Activated CD8-positive, alpha-beta memory T cell treated with anti-CD3 and anti-CD28 coated beads, Interleukin-2, amount 50 U/mL, for 1 hour (primary cell): ENCODE measurements around the gene PLD4.

ENCODE experiments used
- DNase-seq: peaks from one replicate; pipeline ENCODE4 v3.0.0-alpha.2; 2020; ENCODE audit errors: extremely low read depth

Gene PLD4

GRCh38 chr14:104929268-104930230, 4.9 kb downstream of the PLD4 start:
- DNase-seq = no peak

GRCh38 chr14:104930526-104931303, 6.0 kb downstream of the PLD4 start:
- DNase-seq = no peak

- DNase-seq = no peak
Measured at GRCh38 chr14:104931304-104931770, 6.7 kb downstream of the PLD4 start.

GRCh38 chr14:104931771-104932675, 7.3 kb downstream of the PLD4 start:
- DNase-seq = no peak

DNA sequence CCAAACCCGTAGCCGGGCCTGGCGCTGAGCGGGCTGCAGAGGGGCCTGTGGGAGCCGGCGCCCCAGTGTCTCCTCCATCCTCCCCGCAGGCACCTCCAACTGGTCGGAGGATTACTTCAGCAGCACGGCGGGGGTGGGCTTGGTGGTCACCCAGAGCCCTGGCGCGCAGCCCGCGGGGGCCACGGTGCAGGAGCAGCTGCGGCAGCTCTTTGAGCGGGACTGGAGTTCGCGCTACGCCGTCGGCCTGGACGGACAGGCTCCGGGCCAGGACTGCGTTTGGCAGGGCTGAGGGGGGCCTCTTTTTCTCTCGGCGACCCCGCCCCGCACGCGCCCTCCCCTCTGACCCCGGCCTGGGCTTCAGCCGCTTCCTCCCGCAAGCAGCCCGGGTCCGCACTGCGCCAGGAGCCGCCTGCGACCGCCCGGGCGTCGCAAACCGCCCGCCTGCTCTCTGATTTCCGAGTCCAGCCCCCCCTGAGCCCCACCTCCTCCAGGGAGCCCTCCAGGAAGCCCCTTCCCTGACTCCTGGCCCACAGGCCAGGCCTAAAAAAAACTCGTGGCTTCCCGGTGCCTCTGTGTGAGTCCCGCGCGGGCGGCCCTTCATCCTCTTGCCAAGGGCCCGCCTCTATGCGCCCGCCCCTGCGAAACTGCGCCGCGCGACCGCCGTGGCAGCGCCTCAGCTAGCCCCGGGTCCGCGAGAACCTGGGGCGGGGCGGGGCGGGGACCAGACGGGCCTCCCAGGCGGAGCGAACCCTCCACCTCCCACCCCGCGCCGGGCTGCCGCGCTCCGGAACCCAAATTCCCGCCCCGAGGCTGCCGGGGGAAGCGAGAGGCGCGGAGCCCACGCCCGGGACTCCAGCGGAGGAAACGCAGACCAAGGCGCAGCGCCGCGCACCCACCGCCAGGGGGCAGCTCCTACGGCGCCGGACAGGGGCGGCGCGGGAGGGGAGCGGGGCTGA, 8.3 kb downstream of the PLD4 start:
- DNase-seq = peak; percentile 39

DNA sequence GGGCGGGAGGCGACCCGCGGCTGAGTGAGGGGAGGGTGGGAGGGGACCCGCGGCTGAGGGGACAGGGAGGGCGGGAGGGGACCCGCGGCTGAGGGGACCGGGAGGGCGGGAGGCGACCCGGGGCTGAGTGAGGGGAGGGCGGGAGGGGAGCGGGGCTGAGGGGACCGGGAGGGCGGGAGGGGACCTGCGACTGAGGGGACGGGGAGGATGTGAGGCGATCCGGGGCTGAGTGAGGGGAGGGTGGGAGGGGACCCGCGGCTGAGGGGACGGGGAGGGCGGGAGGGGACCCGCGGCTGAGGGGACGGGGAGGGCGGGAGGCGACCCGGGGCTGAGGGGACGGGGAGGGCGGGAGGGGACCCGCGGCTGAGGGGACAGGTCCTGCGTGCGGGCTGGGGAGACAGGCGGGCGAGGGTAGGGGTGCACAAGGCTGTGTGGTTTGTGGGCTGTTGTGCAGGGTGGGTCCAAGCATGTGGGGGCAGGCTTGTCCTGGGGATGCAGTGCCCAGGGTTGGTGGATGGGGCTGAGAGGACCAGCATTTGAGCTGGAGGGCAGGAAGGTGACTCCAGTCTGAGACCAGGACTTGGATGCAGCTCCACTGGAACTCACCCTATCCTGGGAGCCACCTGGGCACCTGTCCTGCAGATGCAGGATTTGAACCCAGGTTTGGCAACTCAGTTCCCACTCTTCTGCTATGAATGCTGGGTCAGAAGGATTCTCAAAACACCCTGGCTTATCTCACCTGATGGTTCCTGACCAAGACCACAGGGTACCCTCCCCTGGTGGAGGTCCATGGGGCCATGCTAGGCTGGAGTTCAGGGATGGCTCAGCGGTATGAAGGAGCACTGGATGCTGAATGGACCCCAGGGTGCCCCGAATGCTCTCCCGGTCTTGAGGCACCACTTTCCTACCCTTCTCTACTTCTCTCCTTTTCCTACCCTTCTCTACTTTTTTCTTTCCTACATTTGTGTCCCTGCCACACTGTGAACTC, 9.4 kb downstream of the PLD4 start:
- DNase-seq = no peak

DNA sequence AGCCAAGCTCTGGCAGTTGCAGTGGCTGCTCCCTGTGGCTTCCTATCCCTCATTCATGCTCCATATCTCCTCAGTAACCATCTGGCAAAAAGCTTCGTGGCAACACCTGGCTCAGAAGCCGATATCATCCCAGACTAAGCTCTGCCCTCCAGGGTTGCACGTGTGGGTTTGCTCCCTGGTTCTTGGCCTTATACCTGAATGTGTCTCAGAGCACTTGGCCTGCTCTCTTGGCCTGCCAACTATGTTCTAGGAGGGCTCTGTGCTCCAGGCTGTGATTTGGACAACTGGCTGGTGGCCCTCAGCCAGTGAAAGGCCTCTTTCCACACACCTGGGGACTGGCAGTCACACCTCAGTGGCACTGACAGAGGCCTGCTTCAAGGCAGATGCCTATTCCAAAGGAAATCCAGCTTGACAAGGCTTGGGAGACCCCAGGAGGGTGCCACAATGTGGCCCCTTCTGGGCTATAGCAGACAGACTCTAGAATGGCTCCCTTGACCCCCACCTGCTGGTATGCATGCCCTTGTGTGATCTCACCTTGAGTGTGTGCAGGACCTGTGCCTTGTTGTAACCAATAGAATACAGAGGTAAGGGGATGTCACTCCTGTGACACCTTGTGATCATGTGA, 10.5 kb downstream of the PLD4 start:
- no peak for DNase-seq

- DNase-seq = no peak
Measured at GRCh38 chr14:104935955-104936354, 11.3 kb downstream of the PLD4 start.

GRCh38 chr14:104936361-104937155, 11.9 kb downstream of the PLD4 start:
- no peak for DNase-seq

- DNase-seq = no peak
Measured at GRCh38 chr14:104937161-104937560, 12.5 kb downstream of the PLD4 start.

DNA sequence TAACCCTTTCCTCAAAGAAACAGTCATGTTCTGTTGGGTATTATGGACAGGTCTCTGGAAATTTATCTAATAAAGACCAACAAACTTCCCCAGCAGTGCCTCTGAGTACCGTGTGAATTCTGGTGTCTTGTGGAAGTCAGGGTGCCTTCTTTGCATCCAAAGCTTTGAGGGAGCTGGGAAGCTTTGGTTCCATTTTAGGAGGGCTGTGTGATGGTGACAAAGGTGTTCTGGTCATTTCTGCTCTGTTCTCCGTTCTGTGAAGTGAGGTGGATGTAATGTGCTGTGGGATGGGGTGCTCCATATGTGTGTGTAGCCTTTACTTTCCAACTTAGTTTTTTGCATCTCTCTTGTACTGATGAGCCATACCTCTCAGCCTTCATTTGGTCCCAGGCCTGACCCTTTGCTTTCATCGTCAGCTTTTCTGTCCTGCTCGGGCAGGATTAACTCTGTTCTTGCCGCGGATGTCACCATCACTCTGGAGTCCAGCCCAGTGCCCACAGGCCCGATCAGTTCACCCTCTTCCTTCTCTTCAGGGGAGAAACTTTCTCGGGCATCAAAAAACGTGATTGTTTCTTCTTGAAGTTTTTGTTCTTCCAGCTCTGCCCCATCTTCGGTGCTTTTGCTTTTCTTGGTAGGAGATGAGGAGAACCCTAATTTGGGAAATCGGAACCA, 13.2 kb downstream of the PLD4 start:
- no peak for DNase-seq

DNA sequence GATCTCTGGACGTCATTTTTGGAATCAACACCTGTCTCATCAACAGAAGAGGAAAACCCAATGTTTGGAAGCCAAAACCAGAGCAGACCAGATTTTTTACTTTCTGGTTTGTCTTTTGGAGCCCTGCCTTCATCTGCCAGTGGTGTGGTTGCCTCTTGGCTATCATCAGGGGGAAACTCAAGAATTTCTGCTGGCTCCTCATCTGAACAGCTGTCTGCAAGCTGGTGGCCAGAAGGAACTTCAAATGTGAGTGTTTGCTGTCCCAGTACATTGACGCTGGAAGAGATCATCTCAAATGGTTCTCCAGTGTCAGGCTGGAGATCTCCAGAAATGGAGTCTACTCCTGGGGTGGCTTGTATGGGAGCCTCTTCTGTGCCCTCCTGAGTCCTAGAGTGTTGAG, 13.8 kb downstream of the PLD4 start:
- DNase-seq = no peak

DNA sequence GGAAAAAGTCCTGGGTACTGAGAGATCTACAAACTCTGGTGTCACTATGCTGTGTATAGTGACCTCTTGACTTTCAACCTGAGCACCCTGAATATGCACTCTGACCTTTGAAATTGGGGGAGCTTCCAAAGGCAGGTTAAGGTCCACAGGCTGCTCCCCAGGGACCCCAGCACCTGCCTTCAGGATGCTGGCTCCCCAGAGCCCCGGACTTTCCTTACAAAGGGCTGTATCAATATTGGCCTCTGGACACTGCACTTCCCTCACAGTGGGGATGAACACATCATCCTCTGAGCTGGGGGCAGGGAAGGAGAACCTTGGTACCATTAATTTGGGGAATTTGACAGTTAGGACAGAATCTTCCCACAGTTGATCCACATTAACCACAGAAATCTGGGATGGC, 14.3 kb downstream of the PLD4 start:
- DNase-seq = no peak

- no peak for DNase-seq
Measured at GRCh38 chr14:104939666-104940410, 15.2 kb downstream of the PLD4 start.

DNA sequence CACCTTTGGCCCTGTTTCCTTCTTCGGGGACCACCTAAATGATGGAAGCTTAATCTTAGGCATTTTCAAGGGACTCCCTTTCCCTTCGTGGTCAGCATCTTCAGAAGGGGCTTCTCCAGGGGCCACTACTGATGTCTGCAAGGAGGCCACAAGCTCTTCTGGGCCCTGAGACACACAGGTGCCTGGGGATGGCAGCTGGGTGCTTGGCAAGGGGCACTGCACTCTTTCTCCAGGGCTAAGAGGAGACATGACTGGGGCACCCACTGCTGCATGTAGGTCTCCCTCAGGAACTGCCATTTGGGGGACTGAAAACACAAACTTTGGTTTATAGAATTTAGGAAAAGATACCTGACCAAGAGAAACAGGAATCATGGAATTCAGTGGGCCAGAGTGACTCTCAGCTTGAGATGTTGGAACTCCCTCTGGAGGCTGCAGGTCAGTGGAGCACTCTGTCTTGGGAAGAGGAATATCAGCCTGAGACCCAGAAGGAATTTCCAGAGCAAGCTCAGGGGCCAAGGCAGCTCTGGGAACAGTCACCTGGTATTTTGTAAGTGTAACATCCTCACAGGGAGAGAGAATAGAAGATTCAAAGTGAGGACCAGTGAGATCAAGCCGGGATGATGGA, 16.0 kb downstream of the PLD4 start:
- no peak for DNase-seq
